ENCODE measurements around the gene NFAT5.

NFAT5 gene

DNA sequence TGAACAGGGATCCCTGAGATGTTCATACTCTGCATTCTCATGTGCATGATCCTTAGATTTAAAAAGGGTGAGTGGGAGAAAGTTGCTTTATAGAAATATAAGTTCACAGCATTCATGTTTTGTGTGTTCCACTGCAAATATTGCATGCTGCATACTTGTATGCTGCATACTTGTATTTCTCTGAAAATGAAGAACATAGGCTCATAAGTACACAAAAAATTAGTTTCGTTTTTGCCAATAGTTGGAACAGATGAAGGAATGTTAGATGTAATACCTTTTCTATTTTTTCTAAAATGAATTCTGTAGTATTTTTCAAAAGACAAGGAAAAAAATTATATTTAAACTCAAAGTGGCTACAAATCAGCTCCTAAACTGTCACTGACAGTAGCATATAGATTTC lies 79.0 kb downstream of the NFAT5 start:
- no peak for DNase-seq (ENCODE audit: low spot score)

DNA sequence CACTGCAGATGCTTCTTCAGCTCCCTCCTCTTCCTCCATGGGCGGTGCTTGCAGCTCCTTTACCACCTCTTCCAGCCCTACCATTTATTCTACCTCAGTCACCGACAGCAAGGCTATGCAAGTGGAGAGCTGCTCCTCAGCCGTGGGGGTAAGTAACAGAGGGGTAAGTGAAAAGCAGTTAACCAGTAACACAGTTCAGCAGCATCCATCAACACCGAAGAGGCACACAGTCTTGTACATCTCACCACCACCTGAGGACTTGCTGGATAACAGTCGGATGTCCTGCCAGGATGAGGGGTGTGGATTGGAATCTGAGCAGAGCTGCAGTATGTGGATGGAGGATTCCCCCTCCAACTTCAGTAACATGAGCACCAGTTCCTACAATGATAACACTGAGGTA lies 81.3 kb downstream of the NFAT5 start:
- no peak for DNase-seq (ENCODE audit: low spot score)

DNA sequence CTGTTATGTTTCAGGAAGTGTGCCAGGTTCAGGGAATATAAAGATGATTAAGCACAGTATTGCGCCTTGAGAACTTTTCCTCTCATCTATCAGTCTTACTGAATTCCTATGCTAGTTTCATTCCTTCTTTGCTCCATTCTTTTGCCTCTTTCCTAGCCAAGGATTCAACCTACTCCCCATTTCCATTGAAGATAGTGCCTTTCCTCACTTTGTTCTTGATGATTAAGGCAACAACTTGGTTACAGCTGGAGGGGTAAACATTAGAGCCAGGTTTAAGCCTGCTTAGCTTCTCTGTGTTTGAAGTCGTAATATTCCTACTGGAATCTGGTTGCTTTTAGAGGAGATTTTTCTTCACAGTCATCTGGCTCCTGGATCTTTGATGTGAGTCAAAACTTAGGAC lies 85.5 kb downstream of the NFAT5 start:
- no peak for DNase-seq (ENCODE audit: low spot score)

DNA sequence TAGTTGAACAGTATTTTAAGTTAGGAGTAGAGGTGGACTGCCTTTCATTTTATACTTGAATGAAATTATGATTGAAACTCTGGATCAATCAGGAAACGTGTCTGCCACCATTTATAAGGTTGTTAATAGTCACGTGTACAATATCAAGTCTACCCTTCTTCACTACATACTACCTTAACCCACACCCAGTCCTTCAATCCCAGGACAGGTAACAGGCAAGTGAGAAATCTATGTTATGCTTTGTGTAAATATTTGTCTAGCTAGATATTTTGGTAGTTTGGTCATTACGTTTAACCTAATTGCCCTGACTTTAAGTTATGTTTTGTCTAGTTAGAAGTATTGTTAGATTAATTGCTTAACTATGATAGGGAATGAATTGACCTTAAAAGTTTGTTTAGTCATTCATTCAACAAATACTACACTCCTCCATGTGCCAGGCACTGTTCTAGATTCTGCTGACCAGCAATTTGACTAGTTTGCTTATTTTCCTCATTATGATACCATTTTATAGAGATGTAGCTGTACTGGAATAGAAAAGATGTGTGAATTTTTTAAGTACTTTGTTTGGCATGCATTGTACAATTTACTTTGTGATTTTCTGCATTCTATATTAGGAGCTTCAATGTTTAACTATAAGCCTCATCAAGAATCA lies 88.6 kb downstream of the NFAT5 start:
- no peak for DNase-seq (ENCODE audit: low spot score)

DNA sequence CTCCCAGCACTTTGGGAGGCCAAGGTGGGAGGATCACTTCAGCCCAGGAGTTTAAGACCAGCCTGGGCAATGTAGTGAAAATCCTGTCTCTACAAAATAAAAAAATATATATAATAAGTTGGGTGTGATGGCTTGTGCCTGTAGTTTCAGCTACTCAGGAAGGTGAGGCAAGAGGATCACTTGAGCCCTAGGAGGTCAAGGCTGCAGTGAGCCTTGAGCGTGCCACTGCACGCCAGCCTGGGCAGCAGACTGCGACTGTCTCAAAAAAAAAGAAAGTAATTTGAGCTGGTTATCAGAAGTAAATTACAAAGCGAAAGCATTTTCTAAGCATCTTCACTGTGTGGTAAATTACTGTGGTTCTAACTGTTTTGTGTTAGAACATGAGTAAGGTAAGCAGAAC lies 94.4 kb downstream of the NFAT5 start:
- DNase-seq (ENCODE audit: low spot score), result no peak

DNA sequence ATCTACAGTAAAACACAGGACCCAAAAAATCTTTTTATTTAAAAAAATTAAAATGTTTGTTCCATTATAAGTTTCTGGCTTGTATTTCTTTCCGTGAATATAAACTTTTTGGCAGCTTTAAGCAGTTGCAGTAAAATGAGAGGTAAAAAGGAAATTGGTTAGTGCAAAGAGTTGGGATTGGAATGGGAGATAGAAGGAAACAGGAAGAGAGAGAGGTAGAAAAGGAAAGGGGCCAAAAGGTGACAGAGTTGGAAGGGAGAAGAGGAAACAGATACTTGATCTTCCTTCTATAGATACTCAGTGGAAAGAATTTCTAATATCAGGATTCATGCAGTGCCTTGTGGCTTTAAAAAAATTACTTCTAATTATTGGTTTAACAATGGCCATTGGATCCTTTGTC lies 97.1 kb downstream of the NFAT5 start:
- no peak for DNase-seq (ENCODE audit: low spot score)

DNA sequence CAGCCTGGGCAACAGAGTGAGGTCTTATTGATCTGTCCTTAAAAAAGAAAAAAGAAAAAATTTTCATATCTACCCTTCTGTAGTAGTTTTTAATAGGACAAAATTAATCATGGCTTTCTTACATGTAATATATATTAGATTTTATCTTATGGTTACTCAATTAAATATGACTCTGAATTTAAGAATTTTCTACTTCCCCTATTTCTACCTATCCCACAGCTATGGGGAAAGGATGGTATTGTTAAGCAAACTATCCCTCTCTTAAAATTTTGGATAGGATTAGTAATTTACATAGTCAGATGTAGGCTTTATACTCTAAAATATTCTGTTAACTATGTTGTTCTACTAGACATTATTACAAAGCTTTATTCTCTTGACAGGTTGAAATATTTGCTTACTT lies 98.1 kb downstream of the NFAT5 start:
- no peak for DNase-seq (ENCODE audit: low spot score)

DNA sequence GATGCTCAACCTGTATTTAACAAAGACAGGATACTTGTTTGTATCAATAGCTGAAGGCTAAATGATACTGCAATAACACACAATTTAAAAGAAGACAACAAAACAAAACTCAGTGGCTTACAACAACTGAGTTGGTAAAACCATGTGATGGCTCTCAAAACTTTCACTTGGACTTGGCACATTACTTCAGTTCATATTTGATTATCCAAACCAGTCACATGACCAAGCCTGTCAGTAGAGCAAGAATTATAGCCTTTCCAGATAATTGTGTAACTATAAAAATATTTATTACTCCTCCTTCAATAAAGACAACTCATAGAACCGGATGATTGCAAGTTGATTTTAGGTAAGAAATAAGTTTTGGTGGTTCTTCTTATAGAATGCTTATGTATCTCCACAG lies 103.8 kb downstream of the NFAT5 start:
- DNase-seq (ENCODE audit: low spot score), result no peak

DNA sequence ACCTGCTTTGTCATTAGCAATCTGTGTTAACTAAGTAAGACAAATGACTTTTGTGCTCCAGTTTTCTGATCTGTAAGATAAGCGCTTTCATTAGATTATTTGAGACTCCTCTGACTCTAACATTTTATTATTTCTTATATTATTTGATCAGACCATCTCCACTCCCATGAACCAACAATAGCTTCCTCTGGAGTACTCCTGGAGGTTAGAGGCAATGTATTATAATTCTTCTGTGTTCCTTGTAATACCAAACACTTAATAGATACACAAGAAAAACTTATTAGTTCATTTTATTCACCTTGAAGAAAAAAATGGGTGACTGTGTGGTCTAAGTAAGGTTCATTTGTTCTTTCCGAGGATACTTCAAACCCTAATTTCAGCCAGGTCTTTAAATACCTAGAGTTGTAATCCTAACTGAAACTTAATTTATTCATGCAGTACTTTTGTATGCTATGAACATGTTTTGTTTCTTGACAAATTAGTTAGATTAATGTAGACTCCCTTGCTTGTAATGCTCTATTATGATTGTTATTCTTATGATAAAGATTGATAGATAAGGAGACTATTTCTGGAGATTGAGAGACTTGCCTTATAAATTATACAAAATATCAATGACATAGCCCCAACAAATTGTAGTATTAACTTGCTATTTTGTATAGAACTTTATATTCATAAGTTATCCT lies 106.7 kb downstream of the NFAT5 start:
- no peak for DNase-seq (ENCODE audit: low spot score)

DNA sequence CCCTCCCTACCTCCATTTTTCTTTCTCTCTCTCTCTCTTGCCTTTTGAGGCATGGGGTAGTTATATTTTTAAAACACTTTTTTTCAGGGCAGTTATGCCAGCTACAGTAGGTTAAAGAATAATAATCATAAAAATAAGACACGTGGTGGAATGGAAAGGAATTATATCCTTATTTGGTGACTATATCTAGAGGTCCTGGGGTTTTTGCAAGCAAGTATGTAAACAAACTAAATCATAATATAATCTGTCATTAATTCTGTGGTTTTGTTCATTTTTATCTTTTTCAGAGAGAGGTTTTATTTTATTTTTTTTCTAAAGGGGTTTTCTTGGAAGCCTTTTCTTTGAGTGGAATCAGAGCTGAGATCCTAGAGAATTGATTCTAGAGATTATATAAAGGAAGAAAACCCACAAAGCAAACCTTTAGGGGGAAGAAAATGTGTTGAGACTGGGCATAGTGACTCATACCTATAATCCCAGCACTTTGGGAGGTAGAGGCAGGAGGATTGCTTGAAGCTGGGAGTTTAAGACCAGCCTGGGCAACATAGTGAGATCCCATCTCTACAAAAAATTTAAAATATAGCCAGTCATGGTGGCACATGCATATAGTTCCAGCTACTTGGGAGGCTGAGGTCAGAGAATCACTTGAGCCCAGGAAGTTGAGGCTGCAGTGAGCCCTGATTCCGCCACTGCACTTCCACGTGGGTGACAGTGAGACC lies 107.4 kb downstream of the NFAT5 start:
- no peak for DNase-seq (ENCODE audit: low spot score)

DNA sequence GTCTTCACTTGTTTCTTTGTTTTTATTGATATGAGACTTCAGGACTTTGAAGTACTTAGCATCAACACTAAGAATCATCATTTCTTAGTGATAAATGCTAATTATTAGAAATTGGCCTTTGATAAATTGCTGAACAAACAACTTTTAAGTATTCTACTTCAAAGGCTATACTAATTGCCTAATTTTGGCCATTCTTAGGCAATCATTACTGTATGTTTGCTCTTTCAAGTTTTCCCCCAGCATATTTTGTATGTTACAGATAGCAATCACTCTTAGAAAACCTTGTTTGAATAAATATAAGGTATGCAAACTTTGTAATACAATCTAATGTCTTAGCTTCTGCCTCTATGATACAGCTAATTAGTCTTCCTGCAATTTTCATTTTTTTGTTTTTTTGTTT lies 114.6 kb downstream of the NFAT5 start:
- DNase-seq (ENCODE audit: low spot score), result no peak

DNA sequence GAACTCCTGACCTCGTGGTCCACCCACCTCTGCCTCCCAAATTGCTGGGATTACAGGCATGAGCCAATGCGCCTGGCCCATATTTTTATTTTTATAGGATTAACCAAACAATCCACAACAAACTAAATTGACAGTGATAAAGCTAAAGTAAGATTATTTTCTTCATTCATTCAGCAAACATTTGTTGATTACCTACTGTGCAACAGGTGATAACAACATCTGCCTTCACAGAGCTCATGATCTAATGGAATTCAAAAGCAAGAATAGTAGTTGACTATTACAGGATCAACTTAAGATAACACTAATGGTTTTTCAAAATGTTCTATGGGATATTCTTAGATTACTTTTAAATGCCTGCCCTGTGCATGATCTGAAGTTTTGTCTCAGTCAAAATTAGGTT lies 122.8 kb downstream of the NFAT5 start:
- no peak for DNase-seq (ENCODE audit: low spot score)

DNA sequence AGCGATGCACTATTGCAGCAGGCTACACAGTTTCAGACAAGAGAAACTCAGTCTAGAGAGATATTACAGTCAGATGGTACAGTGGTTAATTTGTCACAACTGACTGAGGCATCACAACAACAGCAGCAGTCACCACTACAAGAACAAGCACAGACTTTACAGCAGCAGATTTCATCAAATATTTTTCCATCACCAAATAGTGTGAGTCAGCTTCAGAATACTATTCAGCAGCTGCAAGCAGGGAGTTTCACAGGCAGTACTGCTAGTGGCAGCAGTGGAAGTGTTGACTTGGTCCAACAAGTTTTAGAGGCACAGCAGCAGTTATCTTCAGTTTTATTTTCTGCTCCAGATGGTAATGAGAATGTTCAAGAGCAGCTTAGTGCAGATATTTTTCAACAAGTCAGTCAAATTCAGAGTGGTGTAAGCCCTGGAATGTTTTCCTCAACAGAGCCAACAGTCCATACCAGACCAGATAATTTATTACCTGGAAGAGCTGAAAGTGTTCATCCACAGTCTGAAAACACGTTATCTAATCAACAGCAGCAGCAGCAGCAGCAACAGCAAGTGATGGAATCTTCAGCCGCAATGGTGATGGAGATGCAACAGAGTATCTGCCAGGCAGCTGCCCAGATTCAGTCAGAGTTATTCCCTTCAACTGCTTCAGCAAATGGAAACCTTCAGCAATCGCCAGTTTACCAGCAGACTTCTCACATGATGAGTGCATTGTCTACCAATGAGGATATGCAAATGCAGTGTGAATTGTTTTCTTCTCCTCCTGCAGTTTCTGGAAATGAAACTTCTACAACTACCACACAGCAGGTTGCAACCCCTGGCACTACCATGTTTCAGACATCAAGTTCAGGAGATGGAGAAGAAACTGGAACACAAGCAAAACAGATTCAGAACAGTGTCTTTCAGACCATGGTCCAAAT lies 126.5 kb downstream of the NFAT5 start:
- DNase-seq (ENCODE audit: low spot score), result no peak

DNA sequence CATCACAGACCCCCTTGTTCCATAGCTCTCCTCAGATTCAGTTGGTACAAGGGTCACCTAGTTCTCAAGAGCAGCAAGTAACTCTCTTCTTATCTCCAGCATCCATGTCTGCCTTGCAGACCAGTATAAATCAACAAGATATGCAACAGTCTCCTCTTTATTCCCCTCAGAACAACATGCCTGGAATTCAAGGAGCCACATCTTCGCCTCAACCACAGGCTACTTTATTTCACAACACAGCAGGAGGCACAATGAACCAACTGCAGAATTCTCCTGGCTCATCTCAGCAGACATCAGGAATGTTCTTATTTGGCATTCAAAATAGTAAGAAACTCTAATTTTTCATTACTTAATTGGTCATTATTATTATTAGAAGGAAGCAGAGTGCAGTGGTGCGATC lies 128.2 kb downstream of the NFAT5 start:
- no peak for DNase-seq (ENCODE audit: low spot score)

DNA sequence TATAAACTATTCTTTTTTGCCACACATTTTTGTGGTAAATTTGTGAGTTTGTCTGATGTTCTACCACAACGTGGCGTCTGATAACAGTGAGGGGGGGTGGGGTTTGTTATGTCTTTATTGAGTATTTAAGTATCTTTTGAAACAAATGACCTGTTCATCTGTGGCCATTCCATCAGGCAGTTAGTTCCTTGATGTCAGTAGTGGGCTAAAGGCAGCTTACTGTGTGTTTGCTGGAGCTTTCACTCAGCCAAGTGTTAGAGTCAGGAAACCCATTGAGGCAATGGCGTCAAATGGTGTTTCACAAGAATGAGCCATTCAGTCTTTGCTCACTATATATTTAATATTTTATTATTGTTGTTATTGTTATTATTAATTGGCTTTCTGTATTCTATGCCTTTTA lies 132.6 kb downstream of the NFAT5 start:
- DNase-seq (ENCODE audit: low spot score), result no peak

DNA sequence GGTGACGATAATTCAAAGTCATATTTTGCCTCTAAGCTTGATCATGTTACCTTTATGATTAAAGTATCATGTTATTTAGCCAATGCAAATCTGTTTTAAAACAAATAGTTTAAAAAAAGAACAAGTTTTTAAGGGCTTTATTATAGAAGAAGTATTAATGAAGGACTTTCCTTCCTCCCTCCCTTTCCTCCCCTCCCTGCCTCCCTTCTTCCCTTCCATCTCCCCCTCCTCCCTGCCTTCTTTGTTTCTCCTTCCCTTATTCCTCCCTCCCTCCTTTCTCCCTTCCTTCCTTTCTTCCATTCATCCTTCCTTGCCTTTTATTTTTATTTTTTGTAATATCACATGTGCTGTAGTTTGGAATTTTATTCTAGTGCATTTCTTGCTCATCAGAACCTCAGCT lies 134.1 kb downstream of the NFAT5 start:
- DNase-seq (ENCODE audit: low spot score), result no peak

DNA sequence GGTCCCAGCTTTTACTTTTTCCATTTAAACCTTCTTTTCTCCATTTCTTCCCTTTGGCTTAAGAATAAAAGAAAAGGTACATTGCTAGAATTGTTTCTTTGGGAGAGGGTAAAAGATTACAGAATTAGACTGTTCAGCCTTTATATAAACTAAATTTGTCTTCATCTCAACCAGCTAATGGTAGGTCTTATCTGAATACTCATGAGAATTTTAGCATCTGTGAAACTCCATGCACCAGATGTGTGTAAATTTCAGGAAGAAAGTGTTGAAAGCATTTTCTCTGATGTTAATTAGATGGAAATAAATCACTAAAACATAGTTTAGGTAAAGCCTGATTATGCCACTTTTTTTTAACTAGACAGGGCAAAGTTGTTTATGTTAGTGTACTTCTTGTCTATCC lies 135.7 kb downstream of the NFAT5 start:
- no peak for DNase-seq (ENCODE audit: low spot score)

DNA sequence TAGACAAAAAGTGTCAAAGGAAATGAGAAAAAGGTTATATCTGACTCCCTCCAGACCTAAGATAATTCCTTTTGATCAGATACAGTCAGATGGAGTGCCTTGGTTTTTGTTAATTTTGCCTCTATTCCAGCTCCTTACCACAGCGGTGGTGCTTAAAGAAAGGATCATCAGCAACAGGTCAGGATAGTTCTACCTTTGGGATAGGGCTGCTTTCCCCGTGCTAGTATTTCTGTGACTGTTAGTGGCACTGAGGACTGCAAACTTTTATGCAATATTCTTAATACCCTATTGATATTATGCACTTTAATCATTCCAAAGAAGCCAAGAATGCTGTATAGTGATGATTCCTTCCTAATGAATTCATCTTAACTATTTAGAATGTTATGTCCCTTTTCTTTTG lies 136.1 kb downstream of the NFAT5 start:
- no peak for DNase-seq (ENCODE audit: low spot score)

DNA sequence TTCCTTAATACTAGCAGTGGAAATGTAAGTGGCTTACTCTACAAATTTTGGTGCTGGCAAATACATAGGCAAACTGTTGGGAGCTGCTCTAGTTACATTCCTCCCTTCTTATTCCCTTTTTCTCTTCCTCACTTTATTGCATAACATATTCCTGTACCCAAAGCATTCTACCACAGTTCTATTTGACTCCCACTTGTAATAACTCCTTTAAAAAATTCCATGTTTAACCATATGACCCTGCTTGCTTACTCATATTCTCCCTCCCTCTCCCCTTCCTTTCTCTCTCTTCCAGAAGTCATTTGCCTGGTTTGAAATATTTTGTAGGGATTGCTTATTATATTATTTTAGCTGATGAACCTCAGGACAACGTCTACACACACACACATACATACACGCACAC lies 137.9 kb downstream of the NFAT5 start:
- DNase-seq (ENCODE audit: low spot score), result no peak

DNA sequence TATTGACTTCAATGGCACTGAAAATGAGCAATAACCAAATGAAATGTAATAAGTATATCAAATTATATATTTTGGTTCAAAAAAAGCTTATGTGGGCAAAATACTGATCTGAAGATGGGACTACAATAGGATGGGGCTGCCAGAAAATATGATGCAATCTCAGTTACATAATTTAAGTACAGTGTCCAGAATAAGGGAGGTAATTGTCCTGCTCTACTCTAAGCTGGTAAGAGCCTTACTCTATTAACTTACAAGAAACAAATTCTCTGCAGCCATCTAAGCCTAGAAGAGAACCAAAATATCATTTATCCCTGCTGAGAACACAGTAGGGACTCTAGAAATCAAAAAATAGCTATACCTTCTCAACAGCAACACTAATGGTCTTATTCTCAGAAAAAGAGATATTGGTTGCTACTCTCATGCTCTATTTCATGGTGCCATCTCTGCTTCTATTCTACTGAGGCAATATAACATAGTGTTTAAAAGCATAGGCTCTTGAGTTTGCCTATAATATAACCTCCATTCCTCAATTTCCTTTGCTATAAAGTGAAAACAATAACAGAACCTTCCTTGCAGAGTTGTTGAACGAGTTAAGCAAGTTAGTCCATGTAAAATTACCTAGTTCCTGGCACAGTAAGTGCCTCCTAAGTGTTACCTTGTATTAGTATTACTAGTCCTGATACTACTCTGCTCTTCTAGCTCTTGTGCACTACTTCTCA lies 140.6 kb downstream of the NFAT5 start:
- DNase-seq (ENCODE audit: low spot score), result no peak

DNA sequence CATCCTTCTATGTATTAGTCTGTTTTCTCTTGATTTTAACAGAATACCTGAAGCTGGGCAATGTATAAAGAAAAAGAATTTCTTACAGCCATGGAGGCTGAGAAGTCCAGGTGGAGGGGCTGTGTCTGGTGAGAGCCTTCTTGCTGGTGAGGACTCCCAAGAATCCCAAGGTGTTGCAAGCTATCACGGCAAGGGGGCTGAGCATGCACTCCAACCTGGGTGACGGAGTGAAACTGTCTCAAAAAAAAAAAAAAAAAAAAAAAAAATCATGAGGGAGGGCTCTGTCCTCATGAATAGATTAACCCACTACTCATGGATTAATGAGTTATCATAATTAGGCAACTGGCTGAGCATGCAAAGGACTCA lies 141.2 kb downstream of the NFAT5 start:
- no peak for DNase-seq (ENCODE audit: low spot score)

Data from LoVo (cell line).